ENCODE measurements around the gene HLA-DQB2. TPM values are rescaled to one million over a fixed set of nuclear protein-coding genes. Genes with fewer than 3 reads are reported as not detected.
"Not testable (repeated sequence)": the region's sequence is repeated elsewhere in the genome, so short reads cannot be mapped to it uniquely, and the experiment has no call there.

The HLA-DQB2 gene
- total RNA-seq, 4 donors from 2014 or later: 1.7 to 7.8 (median 4.7) TPM; not detected in 1

GRCh38 chr6:32759669-32760068 lies 3.7 kb downstream of the HLA-DQB2 start:
- Histone ChIP-seq H3K4me3 (no peak overlapping the region), H3K27ac (no peak overlapping the region), H3K4me1 (no peaks in the 10 kb centered on the region), H3K9me3 (no peaks in the 10 kb centered on the region), H3K36me3 (no peaks in the 10 kb centered on the region), H3K27me3 (peaks cover 0 to 76% (median 2%) of the 10 kb centered on the region in 4 donors)
- no peak for TF ChIP-seq POLR2A (IDR thresholded peaks at IDR 0.05)
- TF ChIP-seq, protein P1, sequence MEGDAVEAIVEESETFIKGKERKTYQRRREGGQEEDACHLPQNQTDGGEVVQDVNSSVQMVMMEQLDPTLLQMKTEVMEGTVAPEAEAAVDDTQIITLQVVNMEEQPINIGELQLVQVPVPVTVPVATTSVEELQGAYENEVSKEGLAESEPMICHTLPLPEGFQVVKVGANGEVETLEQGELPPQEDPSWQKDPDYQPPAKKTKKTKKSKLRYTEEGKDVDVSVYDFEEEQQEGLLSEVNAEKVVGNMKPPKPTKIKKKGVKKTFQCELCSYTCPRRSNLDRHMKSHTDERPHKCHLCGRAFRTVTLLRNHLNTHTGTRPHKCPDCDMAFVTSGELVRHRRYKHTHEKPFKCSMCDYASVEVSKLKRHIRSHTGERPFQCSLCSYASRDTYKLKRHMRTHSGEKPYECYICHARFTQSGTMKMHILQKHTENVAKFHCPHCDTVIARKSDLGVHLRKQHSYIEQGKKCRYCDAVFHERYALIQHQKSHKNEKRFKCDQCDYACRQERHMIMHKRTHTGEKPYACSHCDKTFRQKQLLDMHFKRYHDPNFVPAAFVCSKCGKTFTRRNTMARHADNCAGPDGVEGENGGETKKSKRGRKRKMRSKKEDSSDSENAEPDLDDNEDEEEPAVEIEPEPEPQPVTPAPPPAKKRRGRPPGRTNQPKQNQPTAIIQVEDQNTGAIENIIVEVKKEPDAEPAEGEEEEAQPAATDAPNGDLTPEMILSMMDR (IDR thresholded peaks at IDR 0.05): no peak
- WGBS, 2 donors: 63% methylated on average over 1 of the region's 1 CpG
- intact Hi-C loops (cut with DNase I): no loop called here
- DNase-seq: no peak

- WGBS, 2 donors: 26 to 42% methylated on average over 8 of the region's 8 CpGs
- intact Hi-C loops (cut with DNase I): no loop called here
- no peak for DNase-seq
- Histone ChIP-seq H3K9me3 (no peaks in the 10 kb centered on the region), H3K36me3 (no peaks in the 10 kb centered on the region), H3K27ac (no peak overlapping the region), H3K4me3 (no peak overlapping the region), H3K27me3 (peaks cover 0 to 59% (median 0%) of the 10 kb centered on the region in 4 donors), H3K4me1 (no peaks in the 10 kb centered on the region)
- TF ChIP-seq POLR2A (IDR thresholded peaks at IDR 0.05): no peak
- TF ChIP-seq, protein P1 (IDR thresholded peaks at IDR 0.05): no peak
Observed at GRCh38 chr6:32752580-32752979, 10.8 kb downstream of the HLA-DQB2 start.

DNA sequence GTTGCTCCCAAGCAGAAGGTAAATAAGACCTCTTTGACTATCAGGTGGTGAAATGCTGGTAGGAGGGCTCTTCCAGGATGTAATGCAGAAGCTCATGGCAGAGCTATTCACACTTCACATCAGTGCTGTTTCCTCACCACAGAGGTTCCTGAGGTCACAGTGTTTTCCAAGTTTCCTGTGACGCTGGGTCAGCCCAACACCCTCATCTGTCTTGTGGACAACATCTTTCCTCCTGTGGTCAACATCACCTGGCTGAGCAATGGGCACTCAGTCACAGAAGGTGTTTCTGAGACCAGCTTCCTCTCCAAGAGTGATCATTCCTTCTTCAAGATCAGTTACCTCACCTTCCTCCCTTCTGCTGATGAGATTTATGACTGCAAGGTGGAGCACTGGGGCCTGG lies 17.7 kb downstream of the HLA-DQB2 start:
- intact Hi-C loops (cut with DNase I); DNase-seq; H3K4me3 ChIP-seq; H3K36me3 ChIP-seq; H3K4me1 ChIP-seq; H3K27ac ChIP-seq; H3K9me3 ChIP-seq: not testable (repeated sequence)
- 35 to 67% methylated on average over 1 of the region's 1 CpG for WGBS, 2 donors
- H3K27me3 ChIP-seq: peaks cover 0 to 70% (median 0%) of the 10 kb centered on the region in 4 donors

- no peak for DNase-seq
- Histone ChIP-seq H3K27ac (no peak overlapping the region), H3K36me3 (no peaks in the 10 kb centered on the region), H3K4me3 (no peak overlapping the region), H3K27me3 (peaks cover 0 to 62% (median 0%) of the 10 kb centered on the region in 4 donors), H3K4me1 (no peaks in the 10 kb centered on the region), H3K9me3 (no peaks in the 10 kb centered on the region)
- WGBS, 2 donors: 30 to 35% methylated on average over 5 of the region's 5 CpGs
- intact Hi-C loops (cut with DNase I): no loop called here
- no peak for TF ChIP-seq POLR2A (IDR thresholded peaks at IDR 0.05)
- TF ChIP-seq, protein P1 (IDR thresholded peaks at IDR 0.05): no peak
Observed at GRCh38 chr6:32744776-32745175, 18.6 kb downstream of the HLA-DQB2 start.

- no peaks in the 10 kb centered on the region for H3K4me1 ChIP-seq
- H3K27ac ChIP-seq: no peak overlapping the region
- H3K4me3 ChIP-seq: no peak overlapping the region
- DNase-seq: no peak
- no peaks in the 10 kb centered on the region for H3K36me3 ChIP-seq
- H3K9me3 ChIP-seq: no peaks in the 10 kb centered on the region
- H3K27me3 ChIP-seq: peaks cover 0 to 50% (median 0%) of the 10 kb centered on the region in 4 donors
- WGBS, 2 donors: 84 to 87% methylated on average over 3 of the region's 3 CpGs
- TF ChIP-seq, protein P1 (IDR thresholded peaks at IDR 0.05): no peak
- TF ChIP-seq POLR2A (IDR thresholded peaks at IDR 0.05): no peak
- intact Hi-C loops (cut with DNase I): no loop called here
Observed at GRCh38 chr6:32742374-32742773, 21.0 kb downstream of the HLA-DQB2 start.
